Stomach (tissue), 9 donors: ENCODE measurements around the gene TMIE. TPM values are rescaled to one million over a fixed set of nuclear protein-coding genes. Genes with fewer than 3 reads are reported as not detected.
"Not testable (repeated sequence)": the region's sequence is repeated elsewhere in the genome, so short reads cannot be mapped to it uniquely, and the experiment has no call there.

Source experiments
- DNase-seq, 2 donors: peaks; one replicate each; pipeline versions ENCODE4 v3.0.0 to v3.0.0-alpha.2; 2013 to 2019
- H3K27ac ChIP-seq, 5 donors: fragments of 200-600 bp in 4 of 5; sonication (generic) in 4 of 5; one replicate each; pipeline ENCODE4 v1.5.1; 2013 to 2019; ENCODE audit warnings: mild to moderate bottlenecking in 1 of 5, moderate library complexity in 1 of 5
- H3K27me3 ChIP-seq, 3 donors: fragments of 200-600 bp; sonication (generic); one replicate each; pipeline ENCODE4 v1.5.1; 2017 to 2019; ENCODE audit warnings: mixed run types in 1 of 3
- H3K36me3 ChIP-seq, 4 donors: fragments of 200-600 bp; sonication (generic); 1 replicate in 3 of 4; 2 replicates in 1 of 4; pipeline ENCODE4 v1.5.1; 2016 to 2019
- H3K4me1 ChIP-seq, 4 donors: fragments of 200-600 bp; sonication (generic); one replicate each; pipeline ENCODE4 v1.5.1; 2016 to 2019
- H3K4me3 ChIP-seq, 4 donors: fragments of 200-600 bp; sonication (generic) in 3 of 4; one replicate each; pipeline ENCODE4 v1.5.1; 2016 to 2019; ENCODE audit warnings: mild to moderate bottlenecking in 1 of 4
- H3K9me3 ChIP-seq, 4 donors: fragments of 200-600 bp; sonication (generic); one replicate each; pipeline ENCODE4 v1.5.1; 2016 to 2019
- EP300 ChIP-seq: sonication (generic); formaldehyde crosslinking; IDR thresholded peaks from one replicate; pipeline ENCODE4 v1.6.1; 2017; ENCODE audit warnings: antibody characterized with exemption
- POLR2A ChIP-seq, 4 donors: fragments of 450-650 bp; IDR thresholded peaks; one replicate each; pipeline ENCODE4 v1.6.1; 2016; ENCODE audit warnings: antibody characterized with exemption in 4 of 4, control low read depth in 2 of 4, mild to moderate bottlenecking in 1 of 4, moderate library complexity in 1 of 4
- POLR2AphosphoS5 ChIP-seq, 3 donors: sonication (generic); formaldehyde crosslinking; IDR thresholded peaks; one replicate each; pipeline ENCODE4 v1.6.1; 2016; ENCODE audit warnings: antibody characterized with exemption in 3 of 3
- WGBS, 5 donors: extraction: QIAGEN DNeasy Blood & Tissue Kit in 3 of 5; methylation state at CpG; one replicate each; pipeline versions ENCODE4 v1.1.5 to v1.1.7; 2013 to 2018; 5-methylcytosine and 5-hydroxymethylcytosine counted together
- intact Hi-C: fragments of 100-400 bp; cut with DNase I; formaldehyde crosslinking; loops from one replicate; pipeline ENCODE4 v1.15.1; 2023; ENCODE audit warnings: low total_unique reads
- polyA plus RNA-seq, 3 donors: library from polyadenylated mRNA; stranded (reverse); fragments of 200-250 nt; gene quantifications; one replicate each; pipeline ENCODE4 v1.2.3, GENCODE V29; 2013
- small RNA-seq, 4 donors: library from RNA; depleted of rRNA; stranded (forward); fragments of <200 nt; gene quantifications; one replicate each; pipeline ENCODE3, GENCODE V24; 2016
- total RNA-seq, 5 donors: library from RNA; depleted of rRNA; stranded (reverse); fragments of >200 nt; gene quantifications; one replicate each; pipeline versions ENCODE4 v1.1.0 to v1.2.3, GENCODE V29; 2014 to 2016
- TF ChIP-seq, protein P1 (sequence below), 7 experiments: fragments of 450-650 bp in 4 of 7; fragments of 200-600 bp in 3 of 7; sonication (generic) in 3 of 7; IDR thresholded peaks; one replicate each; pipeline ENCODE4 v1.5.1; 2016 to 2019; ENCODE audit warnings: antibody characterized with exemption in 7 of 7, control low read depth in 2 of 7, mild to moderate bottlenecking in 1 of 7
- donor health status: healthy with polysubstance abuse.
- donor health status: Bipolar disorder and iron deficiency.
- donor health status: healthy.

TMIE gene
- total and polyA plus RNA-seq, 8 donors, result 0.46 to 1.0 (median 0.55) TPM; not detected in 5

DNA sequence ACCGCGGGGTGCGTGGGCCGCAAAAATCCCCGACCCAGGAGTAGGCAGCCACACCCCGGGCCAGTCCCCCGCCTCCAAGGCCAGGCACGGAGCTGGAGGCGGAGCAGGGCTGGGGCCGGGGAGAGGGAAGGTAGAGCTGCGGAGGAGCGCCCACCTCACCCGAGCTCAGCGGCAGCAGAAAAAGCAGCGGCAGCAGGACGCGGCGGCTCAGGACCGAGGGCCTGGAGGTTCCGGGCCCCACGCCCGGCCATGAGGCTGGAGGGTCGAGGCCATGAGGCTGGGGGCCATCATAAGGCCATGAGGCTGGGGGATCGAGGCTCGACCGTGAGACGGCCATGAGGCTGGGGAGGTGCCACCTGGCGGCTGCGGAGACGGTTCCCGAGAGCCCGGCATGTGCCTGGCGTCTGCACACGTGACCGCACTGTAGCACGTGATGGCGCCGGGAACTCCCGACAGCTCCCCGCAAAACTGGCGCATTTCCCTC is 49.4 kb downstream of the TMIE start:
- no peaks in the 10 kb centered on the region for H3K4me1 ChIP-seq
- WGBS, 5 donors, result 88 to 95% (median 88%) methylated on average over 28 to 41 of the region's 41 CpGs
- TF ChIP-seq, protein P1, sequence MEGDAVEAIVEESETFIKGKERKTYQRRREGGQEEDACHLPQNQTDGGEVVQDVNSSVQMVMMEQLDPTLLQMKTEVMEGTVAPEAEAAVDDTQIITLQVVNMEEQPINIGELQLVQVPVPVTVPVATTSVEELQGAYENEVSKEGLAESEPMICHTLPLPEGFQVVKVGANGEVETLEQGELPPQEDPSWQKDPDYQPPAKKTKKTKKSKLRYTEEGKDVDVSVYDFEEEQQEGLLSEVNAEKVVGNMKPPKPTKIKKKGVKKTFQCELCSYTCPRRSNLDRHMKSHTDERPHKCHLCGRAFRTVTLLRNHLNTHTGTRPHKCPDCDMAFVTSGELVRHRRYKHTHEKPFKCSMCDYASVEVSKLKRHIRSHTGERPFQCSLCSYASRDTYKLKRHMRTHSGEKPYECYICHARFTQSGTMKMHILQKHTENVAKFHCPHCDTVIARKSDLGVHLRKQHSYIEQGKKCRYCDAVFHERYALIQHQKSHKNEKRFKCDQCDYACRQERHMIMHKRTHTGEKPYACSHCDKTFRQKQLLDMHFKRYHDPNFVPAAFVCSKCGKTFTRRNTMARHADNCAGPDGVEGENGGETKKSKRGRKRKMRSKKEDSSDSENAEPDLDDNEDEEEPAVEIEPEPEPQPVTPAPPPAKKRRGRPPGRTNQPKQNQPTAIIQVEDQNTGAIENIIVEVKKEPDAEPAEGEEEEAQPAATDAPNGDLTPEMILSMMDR (IDR thresholded peaks at IDR 0.05), result no peak
- TF ChIP-seq EP300 (no peak), POLR2A (IDR thresholded peaks at IDR 0.05) (no peak), POLR2AphosphoS5 (IDR thresholded peaks at IDR 0.05) (no peak)
- H3K27ac ChIP-seq, result no peak overlapping the region
- no peak for DNase-seq
- intact Hi-C loops, result no loop called here
- no peaks in the 10 kb centered on the region for H3K27me3 ChIP-seq
- no peak overlapping the region for H3K4me3 ChIP-seq
- no peaks in the 10 kb centered on the region for H3K9me3 ChIP-seq
- no peaks in the 10 kb centered on the region for H3K36me3 ChIP-seq

DNA sequence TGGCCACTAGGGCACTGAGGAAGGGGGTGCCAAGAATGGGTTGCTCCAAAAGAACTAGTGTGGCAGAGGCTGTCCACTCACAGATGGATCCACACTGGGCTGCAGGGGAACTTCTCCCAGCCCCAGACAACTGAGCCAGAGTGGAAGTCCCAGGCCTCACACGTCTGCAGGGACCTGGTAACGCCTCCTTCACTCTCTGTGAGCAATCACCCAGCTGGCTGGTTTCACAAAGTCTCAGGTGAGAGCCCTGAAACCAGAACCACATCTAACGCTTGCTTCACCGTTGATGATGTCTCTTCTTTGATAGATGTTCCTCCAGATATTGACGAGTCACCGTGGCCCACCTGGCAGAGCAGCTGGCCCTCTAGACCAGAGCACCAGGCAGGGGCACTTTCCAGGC is 51.9 kb downstream of the TMIE start:
- H3K4me3 ChIP-seq, H3K4me1 ChIP-seq, DNase-seq, intact Hi-C loops, H3K9me3 ChIP-seq, H3K27me3 ChIP-seq, H3K27ac ChIP-seq, H3K36me3 ChIP-seq: not testable (repeated sequence)
- WGBS, 5 donors, result 75 to 82% (median 77%) methylated on average over 5 to 6 of the region's 6 CpGs

DNA sequence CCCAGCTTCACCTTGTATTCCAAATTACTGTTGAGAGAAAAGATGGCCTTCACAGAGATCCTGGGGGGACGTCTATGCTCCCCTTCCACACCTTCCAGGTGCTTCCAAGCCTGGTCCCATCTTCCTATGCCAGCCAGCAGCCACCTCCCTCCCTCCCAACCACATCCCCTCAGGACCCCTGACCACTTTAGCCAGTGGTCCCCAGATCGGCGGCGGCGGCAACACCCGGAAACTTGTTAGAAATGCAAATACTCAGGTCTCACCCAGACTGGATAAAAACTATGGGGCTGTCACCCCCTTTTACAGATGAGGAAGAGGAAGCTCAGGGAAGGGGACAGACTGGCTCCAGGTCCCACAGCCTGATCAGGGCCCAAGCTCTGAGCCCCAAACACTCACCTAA is 54.5 kb downstream of the TMIE start:
- 84 to 96% (median 90%) methylated on average over 6 of the region's 6 CpGs for WGBS, 5 donors
- Histone ChIP-seq H3K27ac (no peak overlapping the region), H3K4me1 (no peaks in the 10 kb centered on the region), H3K4me3 (no peak overlapping the region), H3K9me3 (no peaks in the 10 kb centered on the region), H3K36me3 (no peaks in the 10 kb centered on the region), H3K27me3 (no peaks in the 10 kb centered on the region)
- intact Hi-C loops, result no loop called here
- DNase-seq, result no peak
- no peak for TF ChIP-seq EP300
- TF ChIP-seq POLR2A (IDR thresholded peaks at IDR 0.05), result no peak
- TF ChIP-seq POLR2AphosphoS5 (IDR thresholded peaks at IDR 0.05), result no peak
- TF ChIP-seq, protein P1 (IDR thresholded peaks at IDR 0.05), result no peak

DNA sequence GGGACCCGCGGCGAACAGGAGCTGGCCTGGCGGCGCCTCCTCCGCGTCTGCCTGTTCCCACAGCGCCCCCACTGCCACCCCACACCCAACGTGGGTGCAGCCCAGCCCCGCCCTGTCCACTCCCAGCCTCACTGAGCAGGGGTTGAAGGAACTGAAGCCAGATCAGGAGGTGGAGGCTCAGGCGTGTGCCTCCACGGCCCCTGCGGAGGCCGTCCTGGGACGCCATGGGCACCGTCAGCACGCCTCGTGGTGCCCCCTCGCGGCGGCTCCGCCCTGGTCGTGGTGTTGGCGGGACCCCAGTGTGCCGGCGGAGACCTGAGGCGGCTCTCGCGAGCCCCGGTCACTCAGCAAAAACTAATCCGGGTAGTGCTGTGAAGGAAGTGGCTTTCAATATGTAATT is 55.5 kb downstream of the TMIE start:
- H3K4me1 ChIP-seq, result no peaks in the 10 kb centered on the region
- no peak overlapping the region for H3K27ac ChIP-seq
- H3K27me3 ChIP-seq, result no peaks in the 10 kb centered on the region
- TF ChIP-seq, protein P1 (IDR thresholded peaks at IDR 0.05), result no peak
- TF ChIP-seq POLR2A (IDR thresholded peaks at IDR 0.05), result no peak
- TF ChIP-seq EP300, result no peak
- no peak for TF ChIP-seq POLR2AphosphoS5 (IDR thresholded peaks at IDR 0.05)
- intact Hi-C loops, result no loop called here
- no peak for DNase-seq
- no peak overlapping the region for H3K4me3 ChIP-seq
- WGBS, 5 donors, result 83 to 93% (median 90%) methylated on average over 21 to 31 of the region's 31 CpGs
- no peaks in the 10 kb centered on the region for H3K36me3 ChIP-seq
- no peaks in the 10 kb centered on the region for H3K9me3 ChIP-seq

DNA sequence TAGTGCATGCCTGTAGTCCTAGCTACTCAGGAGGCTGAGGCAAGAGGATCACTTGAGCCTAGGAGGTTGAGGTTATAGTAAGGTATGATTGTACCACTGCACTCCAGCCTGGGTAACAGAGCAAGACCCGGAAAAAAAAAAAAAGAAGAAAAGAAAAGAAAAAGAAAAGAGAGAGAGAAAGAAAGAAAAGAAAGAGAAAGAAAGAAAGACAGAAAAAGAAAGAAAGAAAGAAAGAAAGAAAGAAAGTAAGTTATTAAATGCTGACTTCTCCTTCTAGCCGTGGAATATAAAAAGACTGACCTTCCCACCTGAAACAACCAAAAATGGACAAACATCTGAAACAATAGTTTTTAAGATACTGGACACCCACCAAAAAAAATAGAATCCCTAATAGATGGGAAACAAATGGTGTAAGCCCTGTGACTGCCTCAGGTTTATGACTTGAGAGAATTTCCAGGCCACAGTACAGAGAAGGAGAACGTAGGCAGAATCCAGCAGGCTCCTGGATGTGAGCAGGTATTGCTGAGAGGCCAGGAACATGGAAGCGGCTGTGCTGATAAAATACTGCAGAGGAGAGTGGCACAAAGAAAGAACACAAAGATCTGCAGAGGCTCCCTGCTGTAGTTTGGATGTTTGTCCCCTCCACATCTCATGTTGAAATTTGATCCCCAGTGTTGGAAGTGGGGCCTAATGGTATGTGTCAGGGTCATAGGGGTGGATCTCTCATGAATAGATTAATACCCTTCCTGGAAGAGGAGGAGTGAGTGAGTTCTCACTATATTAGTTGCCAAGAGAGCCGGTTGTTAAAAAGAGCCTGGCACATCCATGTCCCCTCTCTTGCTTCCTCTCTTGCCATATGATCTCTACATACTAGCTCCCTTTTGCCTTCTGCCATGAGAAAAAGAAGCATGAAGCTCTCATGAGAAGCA is 58.3 kb downstream of the TMIE start:
- Histone ChIP-seq H3K9me3 (peaks cover 0 to 21% (median 15%) of the 10 kb centered on the region in 4 donors), H3K4me3 (no peak overlapping the region), H3K4me1 (no peaks in the 10 kb centered on the region), H3K36me3 (no peaks in the 10 kb centered on the region), H3K27me3 (no peaks in the 10 kb centered on the region), H3K27ac (no peak overlapping the region)
- DNase-seq, result no peak
- WGBS, 5 donors, result 72 to 85% (median 82%) methylated on average over 5 of the region's 5 CpGs
- TF ChIP-seq POLR2AphosphoS5 (IDR thresholded peaks at IDR 0.05) (no peak), EP300 (no peak), POLR2A (IDR thresholded peaks at IDR 0.05) (no peak)
- intact Hi-C loops, result no loop called here

Small RNAs within 50 kb of the gene (small RNA-seq; reads per million reads assigned to genes)
- 0 reads per million in 4 donors for gene PRSS45

Other genes starting within 250 kb of the TMIE start
- gene LTF, start 236.5 kb upstream of the TMIE start, total RNA-seq, result 100 to 1,000 TPM in 2 of 5 donors, 10 to 100 TPM in 2, under 1 TPM in 1; 0.58 to 275 (median 22.4) TPM
- 1,000 to 10,000 TPM in 1 of 3 donors, 100 to 1,000 TPM in 1, 1 to 10 TPM in 1; 8.1 to 1,112 (median 398) TPM for gene LTF, start 236.5 kb upstream of the TMIE start, polyA plus RNA-seq
- gene RTP3, start 203.4 kb upstream of the TMIE start, total RNA-seq, result not detected
- not detected for gene RTP3, start 203.4 kb upstream of the TMIE start, polyA plus RNA-seq
- 1 to 10 TPM in 4 of 5 donors, not detected in 1; 1.7 to 4.6 (median 1.8) TPM for gene LRRC2, start 135.1 kb upstream of the TMIE start, total RNA-seq
- 1 to 10 TPM; 1.0 to 2.1 (median 1.5) TPM for gene LRRC2, start 135.1 kb upstream of the TMIE start, polyA plus RNA-seq
- not detected for gene FAM240A, start 88.9 kb upstream of the TMIE start, total RNA-seq
- gene FAM240A, start 88.9 kb upstream of the TMIE start, polyA plus RNA-seq, result not detected
- gene ALS2CL, start 7.7 kb upstream of the TMIE start, total RNA-seq, result 100 to 1,000 TPM in 1 of 5 donors, 10 to 100 TPM in 4; 10.8 to 107 (median 50.0) TPM
- 100 to 1,000 TPM in 1 of 3 donors, 1 to 10 TPM in 2; 5.3 to 103 (median 9.3) TPM for gene ALS2CL, start 7.7 kb upstream of the TMIE start, polyA plus RNA-seq
- under 1 TPM in 1 of 5 donors, not detected in 4; under 0.01 TPM for gene PRSS50, start 16.5 kb downstream of the TMIE start, total RNA-seq
- gene PRSS50, start 16.5 kb downstream of the TMIE start, polyA plus RNA-seq, result under 1 TPM in 1 of 3 donors, not detected in 2; 0.10 TPM
- gene MYL3, start 162.1 kb downstream of the TMIE start, total RNA-seq, result 1 to 10 TPM in 1 of 5 donors, not detected in 4; 3.1 TPM
- 10 to 100 TPM in 1 of 3 donors, 1 to 10 TPM in 2; 1.5 to 11.5 (median 6.8) TPM for gene MYL3, start 162.1 kb downstream of the TMIE start, polyA plus RNA-seq
- 1 to 10 TPM; 2.6 to 4.0 (median 3.5) TPM for gene PTH1R, start 176.3 kb downstream of the TMIE start, total RNA-seq
- gene PTH1R, start 176.3 kb downstream of the TMIE start, polyA plus RNA-seq, result 10 to 100 TPM in 2 of 3 donors, 1 to 10 TPM in 1; 8.4 to 22.4 (median 20.9) TPM